ENCODE measurements around the gene PLAAT1.

GRCh38 chr3:193271101-193271840 lies 30.2 kb downstream of the PLAAT1 start:
- no peak for TF ChIP-seq EZH2 (IDR thresholded peaks at IDR 0.05)
- TF ChIP-seq POLR2AphosphoS5 (IDR thresholded peaks at IDR 0.05; ENCODE audit: borderline replicate concordance, low read depth, low read length) = no peak
- TF ChIP-seq FOXP2 (optimal IDR thresholded peaks at IDR 0.05; ENCODE audit: control extremely low read depth, extremely low read length, insufficient read depth) = no peak
